DOHH2 (cell line): ENCODE data around the gene RUNX2.

Experiments
- H3F3A ChIP-seq: fragments of 200-600 bp; sonication (generic), shearing (Covaris generic); 2 replicates; pipeline ENCODE4 v1.6.0; 2016; ENCODE audit warnings: antibody characterized with exemption, mild to moderate bottlenecking; ENCODE audit not compliant: control insufficient read depth, insufficient read depth
- H3K27ac ChIP-seq: fragments of 200-600 bp; sonication (generic); 2 replicates; pipeline ENCODE4 v1.5.1; 2014; ENCODE audit warnings: low read depth, mild to moderate bottlenecking, low read length, moderate library complexity
- H3K27me3 ChIP-seq: fragments of 200-600 bp; sonication (generic); 2 replicates; pipeline ENCODE4 v1.6.1; 2014; ENCODE audit warnings: mild to moderate bottlenecking, low read length, mixed read lengths; ENCODE audit not compliant: control insufficient read depth
- H3K36me3 ChIP-seq: fragments of 200-600 bp; sonication (generic); 2 replicates; pipeline ENCODE4 v1.6.1; 2014; ENCODE audit warnings: mild to moderate bottlenecking, low read length, moderate library complexity, mixed read lengths; ENCODE audit not compliant: control insufficient read depth
- H3K4me1 ChIP-seq: fragments of 200-600 bp; sonication (generic); 2 replicates; pipeline ENCODE4 v1.6.1; 2014; ENCODE audit warnings: mild to moderate bottlenecking, low read length, mixed read lengths; ENCODE audit not compliant: control insufficient read depth
- H3K4me2 ChIP-seq: fragments of 200-600 bp; sonication (generic); 2 replicates; pipeline ENCODE4 v1.6.0; 2014; ENCODE audit warnings: mild to moderate bottlenecking, low read length, moderate library complexity
- H3K4me3 ChIP-seq: fragments of 200-600 bp; sonication (generic); 2 replicates; pipeline ENCODE4 v1.5.1; 2014; ENCODE audit warnings: mild to moderate bottlenecking, low read length, mixed read lengths
- H3K79me2 ChIP-seq: fragments of 200-600 bp; sonication (generic); 2 replicates; pipeline ENCODE4 v1.6.1; 2014; ENCODE audit warnings: mild to moderate bottlenecking, low read length, mixed read lengths; ENCODE audit not compliant: control insufficient read depth
- H3K9me2 ChIP-seq: fragments of 200-600 bp; sonication (generic); replicated peaks from 2 replicates; pipeline ENCODE4 v1.6.1; 2014; ENCODE audit warnings: mild to moderate bottlenecking, low read length, mixed read lengths; ENCODE audit not compliant: control insufficient read depth
- H3K9me3 ChIP-seq: fragments of 200-600 bp; sonication (generic); 2 replicates; pipeline ENCODE4 v1.6.1; 2014; ENCODE audit warnings: antibody characterized with exemption, low read length, mixed read lengths; ENCODE audit not compliant: control insufficient read depth, insufficient read depth
- H4K20me1 ChIP-seq: fragments of 200-600 bp; sonication (generic); 2 replicates; pipeline ENCODE4 v1.6.0; 2014; ENCODE audit warnings: low read depth, mild to moderate bottlenecking, antibody characterized with exemption, low read length, moderate library complexity; ENCODE audit not compliant: control insufficient read depth, insufficient read depth
- EZH2phosphoT487 ChIP-seq: fragments of 200-600 bp; sonication (generic); IDR thresholded peaks from 2 replicates; pipeline ENCODE4 v1.6.1; 2017; ENCODE audit warnings: borderline replicate concordance, mild to moderate bottlenecking, antibody characterized with exemption, low read length, moderate library complexity, mixed read lengths
- TF ChIP-seq, protein P1 (sequence below): fragments of 200-600 bp; sonication (generic); IDR thresholded peaks from one replicate; pipeline ENCODE4 v1.5.1; 2014; ENCODE audit warnings: antibody characterized with exemption, mild to moderate bottlenecking, low read depth, low read length; ENCODE audit not compliant: poor library complexity, severe bottlenecking

The RUNX2 gene

DNA sequence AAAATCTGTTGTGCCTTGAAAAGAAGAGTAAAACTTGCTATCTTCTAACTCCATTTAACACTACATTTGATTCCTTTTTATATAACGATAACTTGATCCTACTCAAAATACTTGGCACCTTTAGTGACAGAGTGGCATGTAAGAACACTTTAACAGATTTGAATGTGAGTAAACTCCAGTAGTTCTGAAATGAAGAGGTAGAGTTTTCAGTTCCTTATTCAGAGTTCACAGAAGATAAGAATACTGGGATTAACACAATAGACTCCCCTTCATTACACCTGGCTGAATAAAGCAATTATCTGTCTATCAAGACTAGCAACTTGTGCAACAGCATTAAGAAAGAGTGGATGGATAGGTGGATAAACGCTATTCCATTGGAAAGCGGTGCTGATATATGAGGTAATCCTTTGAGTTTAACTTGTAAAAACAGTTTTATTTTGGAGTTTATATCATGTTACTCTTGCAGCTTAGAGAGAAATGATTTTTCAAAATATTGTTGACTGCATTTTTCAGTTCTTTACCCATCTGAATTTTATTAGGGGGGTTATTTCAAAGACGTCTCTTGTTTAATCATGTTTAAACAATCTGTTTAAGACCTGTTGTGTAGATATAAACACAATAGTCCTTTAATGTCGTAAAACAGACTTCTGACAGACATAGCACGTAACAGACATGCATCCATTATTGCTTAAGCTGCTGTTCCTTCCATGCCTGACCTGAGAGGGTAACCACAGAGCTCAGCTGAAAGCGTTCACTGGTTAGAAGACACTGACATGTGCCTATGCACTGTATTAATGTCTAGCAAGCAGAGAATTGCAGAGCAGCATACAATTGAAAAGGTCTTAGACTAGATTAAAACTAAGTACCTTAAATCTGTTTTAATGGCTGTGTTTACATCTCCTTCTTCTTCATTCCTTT lies 152.0 kb downstream of the RUNX2 start:
- Histone ChIP-seq H3K4me2 (no peak overlapping the region), H3K4me3 (no peak overlapping the region), H3K9me3 (no peaks in the 10 kb centered on the region), H3K79me2 (no peaks in the 10 kb centered on the region), H3K27ac (no peak overlapping the region), H3K27me3 (no peaks in the 10 kb centered on the region), H3K9me2 (no peaks in the 10 kb centered on the region), H3F3A (no peaks in the 10 kb centered on the region), H4K20me1 (no peaks in the 10 kb centered on the region), H3K4me1 (peaks cover 4% of the 10 kb centered on the region; the same call in 1 of the 2 replicates), H3K36me3 (no peaks in the 10 kb centered on the region)
- TF ChIP-seq, protein P1, sequence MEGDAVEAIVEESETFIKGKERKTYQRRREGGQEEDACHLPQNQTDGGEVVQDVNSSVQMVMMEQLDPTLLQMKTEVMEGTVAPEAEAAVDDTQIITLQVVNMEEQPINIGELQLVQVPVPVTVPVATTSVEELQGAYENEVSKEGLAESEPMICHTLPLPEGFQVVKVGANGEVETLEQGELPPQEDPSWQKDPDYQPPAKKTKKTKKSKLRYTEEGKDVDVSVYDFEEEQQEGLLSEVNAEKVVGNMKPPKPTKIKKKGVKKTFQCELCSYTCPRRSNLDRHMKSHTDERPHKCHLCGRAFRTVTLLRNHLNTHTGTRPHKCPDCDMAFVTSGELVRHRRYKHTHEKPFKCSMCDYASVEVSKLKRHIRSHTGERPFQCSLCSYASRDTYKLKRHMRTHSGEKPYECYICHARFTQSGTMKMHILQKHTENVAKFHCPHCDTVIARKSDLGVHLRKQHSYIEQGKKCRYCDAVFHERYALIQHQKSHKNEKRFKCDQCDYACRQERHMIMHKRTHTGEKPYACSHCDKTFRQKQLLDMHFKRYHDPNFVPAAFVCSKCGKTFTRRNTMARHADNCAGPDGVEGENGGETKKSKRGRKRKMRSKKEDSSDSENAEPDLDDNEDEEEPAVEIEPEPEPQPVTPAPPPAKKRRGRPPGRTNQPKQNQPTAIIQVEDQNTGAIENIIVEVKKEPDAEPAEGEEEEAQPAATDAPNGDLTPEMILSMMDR = no peak
- no peak for TF ChIP-seq EZH2phosphoT487

DNA sequence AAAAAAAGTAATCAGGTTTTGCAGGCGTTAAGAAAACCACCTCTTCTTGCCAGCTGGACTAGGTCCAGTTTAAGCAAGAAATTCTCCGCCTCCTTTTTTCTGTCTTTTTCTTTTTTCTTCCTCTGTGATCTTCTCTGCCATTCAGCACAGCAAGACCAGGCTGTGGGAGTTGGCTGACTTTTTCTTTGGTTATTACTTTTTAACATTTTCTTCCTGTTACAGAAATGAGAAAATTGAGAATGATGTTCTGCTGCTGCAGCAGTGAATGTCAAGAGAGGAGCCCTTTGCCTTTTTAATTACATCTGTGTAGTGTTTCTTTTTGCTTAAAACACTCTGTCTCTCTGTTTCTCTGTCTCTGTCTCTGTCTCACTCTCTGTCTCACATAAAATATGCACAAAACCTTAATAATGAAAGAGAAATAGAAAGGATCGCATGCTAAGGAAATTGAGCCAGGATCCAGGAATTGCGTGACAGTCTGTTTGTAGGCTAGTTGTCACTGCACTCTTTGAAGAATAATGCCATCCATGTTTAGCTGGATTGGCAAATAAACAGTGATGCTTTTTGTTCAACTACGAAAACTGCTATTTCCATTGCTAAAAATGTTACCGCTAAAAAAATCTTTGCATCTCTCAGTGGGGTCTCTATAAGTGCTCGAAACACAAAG lies 152.8 kb downstream of the RUNX2 start:
- H3K4me2 ChIP-seq = no peak overlapping the region
- no peaks in the 10 kb centered on the region for H3F3A ChIP-seq
- no peak overlapping the region for H3K27ac ChIP-seq
- no peaks in the 10 kb centered on the region for H3K36me3 ChIP-seq
- H4K20me1 ChIP-seq = no peaks in the 10 kb centered on the region
- H3K4me3 ChIP-seq = no peak overlapping the region
- H3K27me3 ChIP-seq = no peaks in the 10 kb centered on the region
- no peaks in the 10 kb centered on the region for H3K79me2 ChIP-seq
- TF ChIP-seq, protein P1 = no peak
- no peak for TF ChIP-seq EZH2phosphoT487
- H3K4me1 ChIP-seq = peaks cover 4% of the 10 kb centered on the region; the same call in 1 of the 2 replicates
- H3K9me2 ChIP-seq = no peaks in the 10 kb centered on the region
- no peaks in the 10 kb centered on the region for H3K9me3 ChIP-seq

DNA sequence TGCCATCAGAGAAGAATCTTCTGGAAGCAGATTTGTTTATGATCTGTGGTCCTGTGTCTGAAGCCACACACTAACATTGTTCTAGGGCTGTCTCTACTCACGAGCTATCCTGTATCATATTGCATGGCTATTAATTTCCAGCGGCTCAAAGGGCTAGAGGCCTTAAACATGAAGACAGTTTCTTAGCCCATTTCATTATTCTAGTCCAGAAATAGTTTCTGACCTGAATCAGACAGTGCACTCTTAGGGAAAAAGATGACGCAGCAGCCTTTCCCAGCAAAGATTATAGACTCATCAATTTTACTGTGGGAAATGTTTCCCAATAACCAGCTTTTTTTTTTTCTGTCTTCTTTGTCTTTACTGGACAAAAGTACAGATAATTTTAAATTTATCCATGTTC lies 154.9 kb downstream of the RUNX2 start:
- Histone ChIP-seq H3K4me1 (peaks cover 11% of the 10 kb centered on the region), H3K9me2 (no peaks in the 10 kb centered on the region), H3K36me3 (no peaks in the 10 kb centered on the region), H3K9me3 (no peaks in the 10 kb centered on the region), H3K79me2 (no peaks in the 10 kb centered on the region), H3K27me3 (no peaks in the 10 kb centered on the region), H3K4me2 (no peak overlapping the region), H3K4me3 (no peak overlapping the region), H3K27ac (no peak overlapping the region), H3F3A (no peaks in the 10 kb centered on the region), H4K20me1 (no peaks in the 10 kb centered on the region)
- TF ChIP-seq EZH2phosphoT487 = no peak
- TF ChIP-seq, protein P1 = no peak
